Astrocyte of the spinal cord (primary cell): ENCODE measurements around the gene NIPA2.

Experiments used
- DNase-seq: peaks from one replicate; pipeline ENCODE4 v3.0.0; 2011; ENCODE audit warnings: low read depth, low spot score
- H3K4me3 ChIP-seq: 2 replicates; pipeline ENCODE4 v1.5.1; 2011; ENCODE audit warnings: low read depth, mild to moderate bottlenecking, low read length, moderate library complexity
- CTCF ChIP-seq: IDR thresholded peaks from 2 replicates; pipeline ENCODE4 v1.5.1; 2012; ENCODE audit warnings: low read depth, mild to moderate bottlenecking, low read length, inconsistent platforms
- in situ Hi-C: cut with HindIII; loops from 2 replicates; pipeline ENCODE4 v1.10.0; 2017; ENCODE audit warnings: low sequenced_read_pairs

NIPA2 gene

DNA sequence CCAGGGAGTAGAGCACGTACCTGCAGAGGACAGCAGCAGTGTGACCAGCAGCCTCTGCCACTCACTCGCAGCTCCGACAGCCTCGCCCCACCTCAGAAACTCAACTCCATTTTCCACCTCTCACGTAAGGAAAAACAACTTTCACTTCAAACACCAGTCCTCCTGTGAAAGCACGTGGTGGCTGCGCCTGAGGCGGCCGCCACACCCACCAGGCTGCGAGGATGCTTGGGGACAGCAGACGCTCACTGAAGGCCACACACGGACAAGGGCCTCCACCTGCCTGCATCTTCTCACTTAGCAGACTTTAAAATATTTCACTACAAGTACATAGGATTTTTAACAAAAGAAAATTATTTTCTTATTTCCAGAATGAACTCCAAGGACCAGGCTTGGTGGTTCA, 73.8 kb downstream of the NIPA2 start:
- in situ Hi-C loops: no loop called here
- no peak for TF ChIP-seq CTCF
- DNase-seq: no peak
- H3K4me3 ChIP-seq: no peak overlapping the region

DNA sequence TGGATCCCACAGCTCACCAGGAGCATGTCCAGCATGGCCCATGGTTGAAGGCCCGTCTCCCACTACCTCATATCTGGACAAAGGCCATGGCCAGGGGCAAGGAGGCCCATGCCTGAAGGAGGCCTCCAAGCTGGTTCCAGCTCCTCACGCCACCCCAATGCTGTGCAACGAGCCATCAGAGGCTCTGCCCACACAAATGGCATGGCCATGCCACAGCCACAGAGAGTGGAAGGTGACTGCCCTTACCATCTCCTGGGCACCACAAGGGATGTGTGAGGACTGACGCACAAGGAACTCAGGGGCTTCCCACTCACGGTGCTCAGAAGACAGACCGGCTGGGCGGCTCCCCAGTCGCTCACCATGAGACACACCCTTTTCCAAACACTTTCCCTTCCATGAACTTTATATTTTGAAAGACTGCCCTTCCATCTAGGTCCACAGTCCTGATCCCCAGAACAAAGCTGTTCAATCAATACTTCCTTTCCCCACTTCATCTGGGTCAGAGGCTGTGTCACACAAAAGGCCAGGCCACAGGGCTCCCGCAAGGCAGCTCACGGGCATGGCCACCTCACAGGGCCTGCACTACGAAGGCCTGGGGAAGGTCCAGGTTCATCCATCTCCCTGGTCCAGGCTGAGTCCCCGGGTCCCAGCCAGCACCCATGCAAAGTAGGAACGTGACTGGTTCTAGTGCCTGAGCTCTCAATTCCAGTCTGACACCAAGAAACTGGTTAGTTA, 75.3 kb downstream of the NIPA2 start:
- no peak for TF ChIP-seq CTCF
- in situ Hi-C loops: no loop called here
- DNase-seq: no peak
- no peak overlapping the region for H3K4me3 ChIP-seq

GRCh38 chr15:22915866-22916515, 77.5 kb downstream of the NIPA2 start:
- DNase-seq: no peak
- no peak overlapping the region for H3K4me3 ChIP-seq
- no peak for TF ChIP-seq CTCF
- in situ Hi-C loops: no loop called here

DNA sequence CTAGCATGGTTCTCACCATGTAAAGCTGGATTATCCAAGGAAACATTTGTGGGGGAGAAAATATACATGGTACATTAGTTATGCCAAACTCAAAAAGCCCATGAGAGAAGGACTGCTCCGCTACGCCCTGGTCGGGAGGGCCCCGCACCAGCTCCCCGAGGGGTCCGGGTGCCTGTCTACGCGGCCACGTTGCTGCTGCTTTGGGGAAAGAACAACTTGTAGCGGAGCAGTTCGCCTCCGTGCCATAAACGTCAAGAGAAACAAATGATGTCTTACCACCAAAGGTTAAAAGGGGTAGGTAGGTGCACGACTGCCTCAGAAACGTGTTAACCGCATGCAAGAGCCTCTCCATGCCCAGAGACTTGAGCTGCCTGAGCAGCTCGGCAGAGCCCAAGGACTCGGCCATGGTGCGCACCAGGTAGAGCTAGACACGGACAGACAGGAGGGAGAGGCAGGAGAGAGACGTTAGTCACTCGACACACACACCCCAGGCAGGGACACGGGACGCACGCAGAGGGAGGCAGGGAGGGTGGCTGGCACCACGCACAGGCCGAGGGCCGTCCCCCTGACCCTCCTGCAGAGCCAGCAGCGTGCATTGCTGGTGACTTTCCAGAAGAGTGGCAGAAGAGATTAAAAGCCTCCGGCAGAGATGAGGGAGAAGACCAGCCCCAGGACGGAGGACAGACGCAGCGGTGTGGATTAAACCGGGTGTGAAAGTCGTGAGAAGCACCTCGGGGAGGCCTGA, 78.3 kb downstream of the NIPA2 start:
- no peak overlapping the region for H3K4me3 ChIP-seq
- TF ChIP-seq CTCF: no peak
- in situ Hi-C loops: no loop called here
- no peak for DNase-seq

DNA sequence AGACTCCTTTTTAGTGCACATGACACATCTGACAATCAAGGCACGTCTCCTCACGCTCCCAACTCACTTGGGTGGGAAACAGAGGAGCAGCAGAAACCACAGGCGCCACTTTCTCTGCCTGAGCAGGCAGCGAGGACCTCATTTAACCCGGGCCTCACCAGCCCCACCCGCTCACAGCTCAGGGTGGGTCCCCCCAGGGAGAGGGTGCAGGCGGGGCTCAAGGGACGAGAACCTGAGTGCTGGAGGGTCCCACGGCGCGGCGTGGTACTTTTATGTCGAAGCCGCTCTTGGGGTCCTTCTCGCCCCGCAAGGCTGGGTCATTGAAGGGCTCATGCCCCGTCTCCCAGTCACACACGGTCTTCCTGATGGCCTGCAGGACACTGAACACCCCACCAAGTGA, 79.1 kb downstream of the NIPA2 start:
- no peak for DNase-seq
- no peak overlapping the region for H3K4me3 ChIP-seq
- TF ChIP-seq CTCF: no peak
- in situ Hi-C loops: no loop called here
